Measurements from ENCODE around the gene MLXIPL. TPM values are rescaled to one million over a fixed set of nuclear protein-coding genes. Genes with fewer than 3 reads are reported as not detected.
"Not testable (repeated sequence)": the region's sequence is repeated elsewhere in the genome, so short reads cannot be mapped to it uniquely, and the experiment has no call there.

The MLXIPL gene
- total RNA-seq, 1 donor from 2014 or later, result 8.7 TPM

DNA sequence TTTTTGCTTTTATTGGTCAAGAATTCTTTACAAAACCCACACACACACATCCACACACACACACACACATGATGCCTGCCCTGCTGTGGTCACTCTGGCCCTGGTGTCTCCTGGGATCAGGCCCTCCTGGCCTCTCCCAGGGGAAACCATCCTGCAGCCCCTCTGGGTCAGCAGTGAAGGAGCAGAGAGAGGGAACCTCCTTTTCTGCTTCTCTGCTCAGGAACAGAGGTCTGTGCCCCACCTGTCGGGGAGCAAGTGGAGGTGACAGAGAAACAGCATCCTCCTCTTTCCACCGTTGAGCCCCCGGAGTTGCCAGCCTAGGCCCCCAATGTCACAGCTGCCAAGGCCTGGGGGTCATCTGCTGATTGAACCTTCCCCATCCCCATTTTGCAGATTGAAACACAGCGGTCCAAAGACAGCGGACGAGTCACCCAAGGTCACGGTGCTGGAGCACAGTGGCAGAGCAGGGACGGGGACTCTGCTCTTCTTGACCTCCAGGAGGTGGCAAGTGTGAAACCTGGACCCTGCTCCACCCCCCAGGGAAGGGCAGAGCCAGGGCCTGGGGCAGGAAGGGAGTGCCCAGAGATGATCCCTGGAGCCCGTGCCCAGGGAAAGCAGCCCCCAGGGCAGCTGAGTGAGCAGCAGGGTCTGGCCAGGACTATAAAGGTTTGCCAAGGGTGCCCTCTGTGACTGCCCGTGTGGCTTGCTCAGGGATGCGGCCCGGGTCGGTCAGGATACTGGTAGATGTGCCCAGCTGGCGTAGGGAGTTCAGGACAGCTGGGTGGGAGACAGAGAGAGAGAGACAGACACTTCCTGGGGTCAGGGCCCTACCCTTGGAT lies 30.9 kb downstream of the MLXIPL start:
- no peak for DNase-seq (ENCODE audit: low spot score)
- Mint-ChIP-seq H3K27ac (ENCODE audit: unreplicated experiment) (no peak overlapping the region), H3K27me3 (ENCODE audit: unreplicated experiment) (peaks cover 16% of the 10 kb centered on the region), H3K4me3 (ENCODE audit: unreplicated experiment) (no peak overlapping the region), H3K9me3 (ENCODE audit: unreplicated experiment) (no peaks in the 10 kb centered on the region), H3K4me1 (ENCODE audit: unreplicated experiment) (peaks cover 4% of the 10 kb centered on the region), H3K36me3 (ENCODE audit: low read depth, unreplicated experiment) (peaks cover 7% of the 10 kb centered on the region)
- TF ChIP-seq, protein P1, sequence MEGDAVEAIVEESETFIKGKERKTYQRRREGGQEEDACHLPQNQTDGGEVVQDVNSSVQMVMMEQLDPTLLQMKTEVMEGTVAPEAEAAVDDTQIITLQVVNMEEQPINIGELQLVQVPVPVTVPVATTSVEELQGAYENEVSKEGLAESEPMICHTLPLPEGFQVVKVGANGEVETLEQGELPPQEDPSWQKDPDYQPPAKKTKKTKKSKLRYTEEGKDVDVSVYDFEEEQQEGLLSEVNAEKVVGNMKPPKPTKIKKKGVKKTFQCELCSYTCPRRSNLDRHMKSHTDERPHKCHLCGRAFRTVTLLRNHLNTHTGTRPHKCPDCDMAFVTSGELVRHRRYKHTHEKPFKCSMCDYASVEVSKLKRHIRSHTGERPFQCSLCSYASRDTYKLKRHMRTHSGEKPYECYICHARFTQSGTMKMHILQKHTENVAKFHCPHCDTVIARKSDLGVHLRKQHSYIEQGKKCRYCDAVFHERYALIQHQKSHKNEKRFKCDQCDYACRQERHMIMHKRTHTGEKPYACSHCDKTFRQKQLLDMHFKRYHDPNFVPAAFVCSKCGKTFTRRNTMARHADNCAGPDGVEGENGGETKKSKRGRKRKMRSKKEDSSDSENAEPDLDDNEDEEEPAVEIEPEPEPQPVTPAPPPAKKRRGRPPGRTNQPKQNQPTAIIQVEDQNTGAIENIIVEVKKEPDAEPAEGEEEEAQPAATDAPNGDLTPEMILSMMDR (IDR thresholded peaks at IDR 0.05; ENCODE audit: unreplicated experiment), result no peak

DNA sequence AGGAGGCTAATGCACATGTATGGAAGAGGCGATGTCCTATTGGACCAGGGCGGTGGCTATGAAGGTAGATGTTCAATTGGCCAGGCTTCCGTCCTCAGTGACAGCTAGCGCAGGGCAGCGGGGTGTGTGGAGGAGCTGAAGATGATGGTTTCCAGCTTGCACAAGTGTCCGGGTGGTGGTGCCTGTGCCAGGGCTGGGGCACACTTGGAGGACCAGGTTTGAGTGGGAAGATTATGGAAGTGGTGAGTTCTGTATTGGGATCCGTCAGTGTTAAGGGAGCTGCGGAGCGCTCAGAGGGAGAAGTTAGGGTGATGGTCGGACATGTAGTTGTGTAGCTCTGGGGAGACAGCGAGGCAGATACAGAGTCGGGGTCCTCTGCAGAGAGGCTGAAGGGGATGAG lies 37.4 kb downstream of the MLXIPL start:
- H3K4me1 Mint-ChIP-seq (ENCODE audit: unreplicated experiment), result peaks cover 2% of the 10 kb centered on the region
- H3K27me3 Mint-ChIP-seq (ENCODE audit: unreplicated experiment), result peaks cover 6% of the 10 kb centered on the region
- H3K27ac Mint-ChIP-seq (ENCODE audit: unreplicated experiment), result no peak overlapping the region

DNA sequence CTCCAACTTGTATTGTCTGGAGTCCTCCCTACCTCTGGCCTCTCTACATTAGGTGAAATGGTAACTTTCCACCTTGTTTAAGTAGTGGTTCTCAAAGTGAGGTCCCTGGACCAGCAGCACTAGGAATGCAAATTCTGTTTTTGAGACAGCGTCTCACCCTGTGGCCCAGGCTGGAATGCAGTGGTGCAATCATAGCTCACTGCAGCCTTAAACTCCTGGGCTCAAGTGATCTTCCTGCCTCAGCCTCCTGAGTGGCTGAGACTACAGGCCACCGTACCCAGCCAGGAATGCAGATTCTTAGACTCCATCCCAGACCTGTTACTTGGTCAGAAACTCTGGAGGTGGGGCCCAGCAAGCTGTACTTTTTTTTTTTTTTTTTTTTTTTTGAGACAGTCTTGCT lies 39.1 kb downstream of the MLXIPL start:
- Mint-ChIP-seq H3K9me3 (ENCODE audit: unreplicated experiment) (no peaks in the 10 kb centered on the region), H3K4me3 (ENCODE audit: unreplicated experiment) (no peak overlapping the region), H3K36me3 (ENCODE audit: low read depth, unreplicated experiment) (no peaks in the 10 kb centered on the region), H3K4me1 (ENCODE audit: unreplicated experiment) (peaks cover 7% of the 10 kb centered on the region), H3K27ac (ENCODE audit: unreplicated experiment) (no peak overlapping the region), H3K27me3 (ENCODE audit: unreplicated experiment) (peaks cover 2% of the 10 kb centered on the region)
- TF ChIP-seq, protein P1 (IDR thresholded peaks at IDR 0.05; ENCODE audit: unreplicated experiment), result no peak
- no peak for DNase-seq (ENCODE audit: low spot score)

More for the DNA sequence above, 37.4 kb downstream of the MLXIPL start:
- TF ChIP-seq, protein P1 (IDR thresholded peaks at IDR 0.05; ENCODE audit: unreplicated experiment), result no peak
- Mint-ChIP-seq H3K4me3 (ENCODE audit: unreplicated experiment) (no peak overlapping the region), H3K36me3 (ENCODE audit: low read depth, unreplicated experiment) (no peaks in the 10 kb centered on the region), H3K9me3 (ENCODE audit: unreplicated experiment) (no peaks in the 10 kb centered on the region)
- DNase-seq (ENCODE audit: low spot score), result no peak

DNA sequence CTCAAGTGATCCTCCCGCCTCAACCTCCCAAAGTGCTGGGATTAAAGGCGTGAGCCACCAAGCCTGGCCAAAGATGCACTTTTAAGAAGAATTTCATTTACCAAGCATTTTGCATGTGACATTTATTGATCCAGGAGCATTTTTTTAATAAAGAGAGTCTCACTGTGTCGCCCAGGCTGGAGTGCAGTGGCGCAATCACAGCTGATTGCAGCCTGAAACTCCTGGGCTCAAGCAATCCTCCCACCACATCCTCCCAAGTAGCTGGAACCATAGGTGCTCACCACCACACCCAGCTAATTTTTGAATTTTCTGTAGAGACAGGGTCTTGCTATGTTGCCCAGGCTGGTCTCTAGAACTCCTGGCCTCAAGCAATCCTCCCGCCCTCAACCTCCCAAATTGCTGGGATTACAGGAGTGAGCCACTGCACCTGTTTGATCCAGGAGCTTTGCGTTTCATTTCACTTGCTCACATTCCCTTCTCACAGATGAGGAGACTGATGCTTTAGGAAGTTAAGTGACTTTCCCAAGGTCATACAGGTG lies 41.6 kb downstream of the MLXIPL start:
- no peak overlapping the region for H3K4me3 Mint-ChIP-seq (ENCODE audit: unreplicated experiment)
- H3K9me3 Mint-ChIP-seq (ENCODE audit: unreplicated experiment), result no peaks in the 10 kb centered on the region
- H3K4me1 Mint-ChIP-seq (ENCODE audit: unreplicated experiment), result peaks cover 16% of the 10 kb centered on the region
- H3K27me3 Mint-ChIP-seq (ENCODE audit: unreplicated experiment), result peaks cover 4% of the 10 kb centered on the region
- peaks cover 6% of the 10 kb centered on the region for H3K36me3 Mint-ChIP-seq (ENCODE audit: low read depth, unreplicated experiment)
- DNase-seq (ENCODE audit: low spot score), result no peak
- no peak overlapping the region for H3K27ac Mint-ChIP-seq (ENCODE audit: unreplicated experiment)
- TF ChIP-seq, protein P1 (IDR thresholded peaks at IDR 0.05; ENCODE audit: unreplicated experiment), result no peak

DNA sequence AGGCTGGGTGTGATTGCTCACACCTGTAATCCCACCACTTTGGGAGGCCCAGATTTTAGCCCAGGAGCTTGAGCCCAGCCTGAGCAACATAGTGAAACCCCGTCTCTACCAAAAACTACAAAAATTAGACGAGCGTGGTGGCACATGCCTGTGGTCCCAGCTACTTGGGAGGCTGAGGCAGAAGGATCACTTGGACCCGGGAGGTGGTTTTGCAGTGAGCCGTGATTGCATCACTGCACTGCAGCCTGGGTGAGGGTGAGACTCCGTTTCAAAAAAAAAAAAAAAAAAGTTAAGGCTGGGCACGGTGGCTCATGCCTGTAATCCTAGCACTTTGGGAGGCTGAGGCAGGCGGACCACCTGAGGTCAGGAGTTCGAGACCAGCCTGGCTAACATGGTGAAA lies 43.3 kb downstream of the MLXIPL start:
- not testable (repeated sequence) for H3K9me3 Mint-ChIP-seq (ENCODE audit: unreplicated experiment); H3K27me3 Mint-ChIP-seq (ENCODE audit: unreplicated experiment); DNase-seq (ENCODE audit: low spot score); H3K4me3 Mint-ChIP-seq (ENCODE audit: unreplicated experiment); H3K27ac Mint-ChIP-seq (ENCODE audit: unreplicated experiment)
- Mint-ChIP-seq H3K36me3 (ENCODE audit: low read depth, unreplicated experiment) (peaks cover 10% of the 10 kb centered on the region), H3K4me1 (ENCODE audit: unreplicated experiment) (peaks cover 23% of the 10 kb centered on the region)

Measured in endothelial cell (in vitro differentiated cells).